Liver (tissue), 9 donors: ENCODE results near the gene ENTREP3. TPM values are rescaled to one million over a fixed set of nuclear protein-coding genes. Genes with fewer than 3 reads are reported as not detected.

Experiments
- DNase-seq: peaks from one replicate; pipeline ENCODE4 v3.0.0-alpha.2; 2017; ENCODE audit warnings: low spot score
- H3K27ac ChIP-seq, 2 donors: one replicate each; pipeline ENCODE4 v1.7.0; 2013; ENCODE audit warnings: inconsistent platforms in 2 of 2, low read length in 2 of 2, control low read depth in 1 of 2, low read depth in 1 of 2, mild to moderate bottlenecking in 1 of 2
- H3K27me3 ChIP-seq, 4 donors: one replicate each; pipeline versions ENCODE4 v1.6.1 to v1.7.0; 2013; ENCODE audit warnings: low read length in 3 of 4, inconsistent platforms in 1 of 4, mild to moderate bottlenecking in 1 of 4, moderate library complexity in 1 of 4; ENCODE audit not compliant: control insufficient read depth in 4 of 4, insufficient read depth in 4 of 4
- H3K36me3 ChIP-seq, 4 donors: one replicate each; pipeline versions ENCODE4 v1.6.1 to v1.7.0; 2013; ENCODE audit warnings: low read length in 3 of 4, mild to moderate bottlenecking in 3 of 4, low read depth in 1 of 4, moderate library complexity in 1 of 4; ENCODE audit not compliant: control insufficient read depth in 4 of 4, insufficient read depth in 3 of 4
- H3K4me1 ChIP-seq, 4 donors: one replicate each; pipeline versions ENCODE4 v1.6.1 to v1.7.0; 2013; ENCODE audit warnings: low read length in 3 of 4, mild to moderate bottlenecking in 3 of 4, moderate library complexity in 1 of 4; ENCODE audit not compliant: control insufficient read depth in 4 of 4, insufficient read depth in 4 of 4
- H3K4me3 ChIP-seq, 3 donors: one replicate each; pipeline versions ENCODE4 v1.6.1 to v1.7.0; 2013; ENCODE audit warnings: low read length in 3 of 3, control low read depth in 1 of 3, low read depth in 1 of 3, mild to moderate bottlenecking in 1 of 3
- H3K9ac ChIP-seq, 2 donors: one replicate each; pipeline ENCODE4 v1.7.0; 2013; ENCODE audit warnings: low read length in 2 of 2, mild to moderate bottlenecking in 2 of 2, moderate library complexity in 2 of 2, control low read depth in 1 of 2, low read depth in 1 of 2
- H3K9me3 ChIP-seq, 4 donors: one replicate each; pipeline versions ENCODE4 v1.6.1 to v1.7.0; 2013; ENCODE audit warnings: low read length in 3 of 4; ENCODE audit not compliant: control insufficient read depth in 4 of 4
- ATF3 ChIP-seq: IDR thresholded peaks from 2 replicates; pipeline ENCODE4 v1.6.1; 2016; ENCODE audit warnings: antibody characterized with exemption
- CTCF ChIP-seq: fragments of 150-350 bp; IDR thresholded peaks from 2 replicates; pipeline ENCODE4 v1.5.1; 2017; ENCODE audit warnings: improper control_type of control experiment, low read depth, low read length; ENCODE audit not compliant: missing input control
- EGR1 ChIP-seq, 2 donors: IDR thresholded peaks; 2 replicates each; pipeline ENCODE4 v1.6.1; 2016 to 2018; ENCODE audit warnings: antibody characterized with exemption in 2 of 2, low read depth in 2 of 2
- FOXA1 ChIP-seq: IDR thresholded peaks from 2 replicates; pipeline ENCODE4 v1.6.1; 2016; ENCODE audit warnings: antibody characterized with exemption
- FOXA2 ChIP-seq: IDR thresholded peaks from 2 replicates; pipeline ENCODE4 v1.6.1; 2016; ENCODE audit warnings: antibody characterized with exemption
- GABPA ChIP-seq, 2 donors: IDR thresholded peaks in 1 of 2; conservative IDR thresholded peaks in 1 of 2; 2 replicates each; pipeline ENCODE4 v1.6.1; 2016; ENCODE audit warnings: antibody characterized with exemption in 2 of 2, mild to moderate bottlenecking in 1 of 2, moderate library complexity in 1 of 2
- HNF4A ChIP-seq, 2 donors: conservative IDR thresholded peaks; 2 replicates each; pipeline ENCODE4 v1.6.1; 2016; ENCODE audit warnings: antibody characterized with exemption in 2 of 2, mild to moderate bottlenecking in 2 of 2
- HNF4G ChIP-seq: IDR thresholded peaks from 2 replicates; pipeline ENCODE4 v1.6.1; 2016; ENCODE audit warnings: antibody characterized with exemption
- JUND ChIP-seq, 2 donors: IDR thresholded peaks; 2 replicates each; pipeline ENCODE4 v1.6.1; 2016; ENCODE audit warnings: antibody characterized with exemption in 2 of 2
- MAX ChIP-seq: IDR thresholded peaks from 2 replicates; pipeline ENCODE4 v1.6.1; 2016; ENCODE audit warnings: antibody characterized with exemption
- NR2F2 ChIP-seq: IDR thresholded peaks from 2 replicates; pipeline ENCODE4 v1.6.1; 2016; ENCODE audit warnings: antibody characterized with exemption
- RAD21 ChIP-seq, 2 donors: IDR thresholded peaks; 2 replicates each; pipeline ENCODE4 v1.6.1; 2016; ENCODE audit warnings: antibody characterized with exemption in 2 of 2, mild to moderate bottlenecking in 2 of 2
- REST ChIP-seq: IDR thresholded peaks from 2 replicates; pipeline ENCODE4 v1.6.1; 2016; ENCODE audit warnings: antibody characterized with exemption, mild to moderate bottlenecking
- RXRA ChIP-seq, 2 donors: IDR thresholded peaks; 2 replicates each; pipeline ENCODE4 v1.6.1; 2017 to 2018; ENCODE audit warnings: antibody characterized with exemption in 2 of 2, mild to moderate bottlenecking in 1 of 2
- SP1 ChIP-seq: IDR thresholded peaks from 2 replicates; pipeline ENCODE4 v1.6.1; 2018; ENCODE audit warnings: antibody characterized with exemption, mild to moderate bottlenecking
- TAF1 ChIP-seq: conservative IDR thresholded peaks from 2 replicates; pipeline ENCODE4 v1.6.1; 2016; ENCODE audit warnings: antibody characterized with exemption, mild to moderate bottlenecking
- YY1 ChIP-seq: IDR thresholded peaks from 2 replicates; pipeline ENCODE4 v1.6.1; 2016; ENCODE audit warnings: antibody characterized with exemption, mild to moderate bottlenecking
- ZBTB33 ChIP-seq: IDR thresholded peaks from 2 replicates; pipeline ENCODE4 v1.6.1; 2016; ENCODE audit warnings: antibody characterized with exemption
- WGBS: extraction: QIAGEN DNeasy Blood & Tissue Kit; methylation state at CpG from one replicate; pipeline ENCODE4 v1.1.7; 2013; 5-methylcytosine and 5-hydroxymethylcytosine counted together
- polyA plus RNA-seq, 2 donors: library from polyadenylated mRNA; stranded (reverse) in 1 of 2; unstranded in 1 of 2; fragments of 200-250 nt in 1 of 2; fragments of >200 nt in 1 of 2; fragmentation: Nextera tagmentation in 1 of 2; extraction: Ambion mirVana in 1 of 2; gene quantifications; one replicate each; pipeline versions ENCODE4 v1.2.1 to v1.2.3, GENCODE V29; 2013 to 2015
- total RNA-seq, 2 donors: library from RNA; depleted of rRNA; stranded (reverse); fragments of >200 nt; gene quantifications; one replicate each; pipeline ENCODE4 v1.2.3, GENCODE V29; 2014
- donor health status: healthy.
- donor health status: healthy.
- donor health status: healthy.
- donor health status: healthy.
- donor health status: healthy.

ENTREP3 gene
- total and polyA plus RNA-seq, 4 donors = 2.8 to 7.9 (median 3.5) TPM

GRCh38 chr1:155253208-155253607 lies 2.1 kb downstream of the ENTREP3 start:
- Histone ChIP-seq H3K9ac (no peak overlapping the region), H3K4me3 (no peak overlapping the region), H3K4me1 (peaks cover 2 to 36% (median 23%) of the 10 kb centered on the region in 4 donors), H3K27me3 (no peaks in the 10 kb centered on the region), H3K27ac (no peak overlapping the region), H3K36me3 (peaks cover 0 to 8% (median 0%) of the 10 kb centered on the region in 4 donors), H3K9me3 (no peaks in the 10 kb centered on the region)
- 93% methylated on average over 5 of the region's 5 CpGs for WGBS
- no peak for TF ChIP-seq ZBTB33
- TF ChIP-seq RXRA (IDR thresholded peaks at IDR 0.05) = no peak
- no peak for TF ChIP-seq MAX
- no peak for TF ChIP-seq FOXA2
- no peak for TF ChIP-seq NR2F2
- no peak for TF ChIP-seq HNF4A (conservative IDR thresholded peaks at IDR 0.05)
- no peak for TF ChIP-seq EGR1 (IDR thresholded peaks at IDR 0.05; ENCODE audit: low read depth in 2 of 2)
- no peak for TF ChIP-seq TAF1
- TF ChIP-seq REST = no peak
- TF ChIP-seq ATF3 = no peak
- TF ChIP-seq JUND (IDR thresholded peaks at IDR 0.05) = no peak
- no peak for TF ChIP-seq GABPA (IDR thresholded peaks at IDR 0.05 in 1 of 2, conservative IDR thresholded peaks at IDR 0.05 in 1 of 2)
- TF ChIP-seq RAD21 (IDR thresholded peaks at IDR 0.05) = no peak
- TF ChIP-seq YY1 = no peak
- no peak for TF ChIP-seq CTCF
- TF ChIP-seq SP1 = no peak
- TF ChIP-seq FOXA1 = no peak
- no peak for TF ChIP-seq HNF4G
- DNase-seq = no peak
